ENCODE data around the gene RNF43.

The RNF43 gene

DNA sequence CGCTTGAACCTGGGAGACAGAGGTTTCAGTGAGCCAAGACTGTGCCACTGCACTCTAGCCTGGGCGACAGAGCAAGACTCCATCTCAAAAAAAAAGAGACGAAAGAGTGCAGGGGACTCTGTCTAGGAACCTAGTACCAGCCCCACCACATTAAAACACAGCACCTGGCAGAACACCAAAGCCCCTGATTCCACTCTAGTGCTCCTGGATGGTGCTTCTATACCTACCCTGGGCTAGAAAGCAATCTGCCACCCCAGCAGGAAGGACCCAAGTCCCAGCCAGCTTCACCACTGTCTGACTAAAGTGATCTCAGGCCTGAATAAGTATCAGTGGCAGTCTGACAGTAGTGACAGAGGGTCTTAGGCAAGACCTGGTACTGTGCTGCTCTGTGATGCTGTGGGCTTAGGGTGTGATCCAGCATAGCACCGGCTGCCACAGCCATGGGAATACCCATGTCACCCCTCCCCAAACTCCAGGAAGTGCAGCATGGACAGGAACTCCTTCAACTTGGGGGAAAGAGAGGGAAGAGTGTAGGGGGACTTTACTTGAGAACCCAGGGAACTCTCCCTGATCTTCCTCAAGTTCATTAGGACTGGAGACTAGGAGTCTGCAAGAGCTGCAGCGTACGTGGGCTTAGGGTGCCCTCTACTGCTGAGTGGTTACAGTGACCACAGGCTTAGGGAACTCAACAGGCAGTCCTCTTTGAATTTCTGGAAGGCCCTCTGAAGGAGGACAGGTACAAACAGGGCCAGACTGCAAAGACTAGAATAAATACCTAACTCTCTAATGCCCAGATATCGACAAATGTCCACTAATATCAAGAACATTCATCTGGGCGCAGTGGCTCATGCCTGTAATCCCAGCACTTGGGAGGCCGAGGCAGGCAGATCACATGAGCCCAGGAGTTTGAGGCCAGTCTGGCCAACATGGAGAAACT is 30.0 kb upstream of the RNF43 start:
- no peak for TF ChIP-seq NFIC (IDR thresholded peaks at IDR 0.05)
- TF ChIP-seq ZBTB7A (IDR thresholded peaks at IDR 0.05; ENCODE audit: low read depth) = no peak
- TF ChIP-seq, protein P1, sequence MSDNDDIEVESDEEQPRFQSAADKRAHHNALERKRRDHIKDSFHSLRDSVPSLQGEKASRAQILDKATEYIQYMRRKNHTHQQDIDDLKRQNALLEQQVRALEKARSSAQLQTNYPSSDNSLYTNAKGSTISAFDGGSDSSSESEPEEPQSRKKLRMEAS (IDR thresholded peaks at IDR 0.05) = no peak
- peak; percentile 99 for TF ChIP-seq RAD21 (IDR thresholded peaks at IDR 0.05; ENCODE audit: low read depth)
- TF ChIP-seq EP300 (IDR thresholded peaks at IDR 0.05; ENCODE audit: borderline replicate concordance) = no peak
- no peak for TF ChIP-seq TEAD4 (IDR thresholded peaks at IDR 0.05)

DNA sequence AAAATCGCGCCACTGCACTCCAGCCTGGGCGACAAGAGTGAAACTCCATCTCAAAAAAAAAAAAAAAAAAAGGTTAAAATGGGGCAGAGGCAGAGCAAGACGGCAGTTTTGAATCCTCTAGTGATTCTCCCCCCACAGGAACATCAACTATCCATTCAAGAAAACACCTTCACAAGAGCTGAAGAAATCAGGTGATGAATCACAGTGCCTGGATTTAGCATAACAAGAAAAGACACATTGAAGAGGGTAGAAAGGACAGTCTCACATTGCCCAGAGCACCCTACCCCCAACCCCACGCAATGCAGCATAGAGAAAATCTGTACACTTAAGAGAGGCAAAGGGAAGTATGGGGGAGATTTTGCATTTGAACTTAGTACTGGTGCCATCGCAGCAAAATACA is 28.8 kb upstream of the RNF43 start:
- TF ChIP-seq CEBPB (IDR thresholded peaks at IDR 0.05) (no peak), TAF1 (IDR thresholded peaks at IDR 0.05; ENCODE audit: low read depth) (no peak), EP300 (IDR thresholded peaks at IDR 0.05; ENCODE audit: borderline replicate concordance) (no peak), TEAD4 (IDR thresholded peaks at IDR 0.05) (no peak), ZBTB7A (IDR thresholded peaks at IDR 0.05; ENCODE audit: low read depth) (no peak)

DNA sequence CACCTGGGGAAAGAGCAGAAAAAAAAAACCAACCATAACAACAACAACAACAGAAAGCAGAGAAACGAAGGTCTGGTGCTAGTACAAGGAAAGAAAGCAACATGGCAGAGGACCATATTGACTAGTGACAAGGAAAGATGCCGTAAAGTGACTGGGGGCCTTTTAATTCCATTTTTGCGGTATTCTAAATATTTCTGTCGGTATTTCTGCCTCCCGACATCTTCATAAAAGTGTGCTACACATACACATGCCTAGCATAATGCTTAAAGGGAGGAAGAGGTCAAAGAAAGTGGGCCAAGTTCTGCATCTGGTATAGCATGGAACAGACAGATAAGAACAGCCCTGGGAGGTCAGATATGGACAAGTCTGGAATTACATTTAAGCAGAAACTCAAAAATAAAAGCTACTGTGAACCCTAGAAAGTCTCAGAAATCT is 19.5 kb upstream of the RNF43 start:
- TF ChIP-seq NFIC (IDR thresholded peaks at IDR 0.05) = no peak

DNA sequence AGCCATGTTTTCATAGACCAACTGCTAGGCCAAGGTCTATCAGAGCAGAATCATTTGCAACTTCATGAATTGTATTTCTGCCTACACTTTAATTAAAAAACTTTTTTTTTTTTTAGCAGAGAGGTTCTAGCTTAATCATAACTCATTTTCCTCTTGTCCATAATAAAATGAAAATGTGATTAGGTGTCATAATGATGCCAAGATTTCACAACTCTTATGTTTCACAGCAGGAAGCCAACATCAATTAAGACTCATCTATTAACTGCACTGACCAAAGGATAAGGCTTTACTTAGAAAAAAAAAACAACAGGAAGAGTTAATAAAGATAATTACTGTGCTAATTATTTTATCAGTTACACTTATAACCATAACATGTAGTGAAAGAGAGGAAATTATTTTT is 18.9 kb upstream of the RNF43 start:
- TF ChIP-seq FOXM1 (IDR thresholded peaks at IDR 0.05; ENCODE audit: borderline replicate concordance, low read depth) = no peak
- TF ChIP-seq RAD21 (IDR thresholded peaks at IDR 0.05; ENCODE audit: low read depth) = no peak
- no peak for TF ChIP-seq EP300 (IDR thresholded peaks at IDR 0.05; ENCODE audit: borderline replicate concordance)
- TF ChIP-seq CREB1 (IDR thresholded peaks at IDR 0.05; ENCODE audit: low read depth) = no peak
- no peak for TF ChIP-seq ZBTB7A (IDR thresholded peaks at IDR 0.05; ENCODE audit: low read depth)
- TF ChIP-seq, protein P1 (IDR thresholded peaks at IDR 0.05) = no peak
- TF ChIP-seq, protein P2, sequence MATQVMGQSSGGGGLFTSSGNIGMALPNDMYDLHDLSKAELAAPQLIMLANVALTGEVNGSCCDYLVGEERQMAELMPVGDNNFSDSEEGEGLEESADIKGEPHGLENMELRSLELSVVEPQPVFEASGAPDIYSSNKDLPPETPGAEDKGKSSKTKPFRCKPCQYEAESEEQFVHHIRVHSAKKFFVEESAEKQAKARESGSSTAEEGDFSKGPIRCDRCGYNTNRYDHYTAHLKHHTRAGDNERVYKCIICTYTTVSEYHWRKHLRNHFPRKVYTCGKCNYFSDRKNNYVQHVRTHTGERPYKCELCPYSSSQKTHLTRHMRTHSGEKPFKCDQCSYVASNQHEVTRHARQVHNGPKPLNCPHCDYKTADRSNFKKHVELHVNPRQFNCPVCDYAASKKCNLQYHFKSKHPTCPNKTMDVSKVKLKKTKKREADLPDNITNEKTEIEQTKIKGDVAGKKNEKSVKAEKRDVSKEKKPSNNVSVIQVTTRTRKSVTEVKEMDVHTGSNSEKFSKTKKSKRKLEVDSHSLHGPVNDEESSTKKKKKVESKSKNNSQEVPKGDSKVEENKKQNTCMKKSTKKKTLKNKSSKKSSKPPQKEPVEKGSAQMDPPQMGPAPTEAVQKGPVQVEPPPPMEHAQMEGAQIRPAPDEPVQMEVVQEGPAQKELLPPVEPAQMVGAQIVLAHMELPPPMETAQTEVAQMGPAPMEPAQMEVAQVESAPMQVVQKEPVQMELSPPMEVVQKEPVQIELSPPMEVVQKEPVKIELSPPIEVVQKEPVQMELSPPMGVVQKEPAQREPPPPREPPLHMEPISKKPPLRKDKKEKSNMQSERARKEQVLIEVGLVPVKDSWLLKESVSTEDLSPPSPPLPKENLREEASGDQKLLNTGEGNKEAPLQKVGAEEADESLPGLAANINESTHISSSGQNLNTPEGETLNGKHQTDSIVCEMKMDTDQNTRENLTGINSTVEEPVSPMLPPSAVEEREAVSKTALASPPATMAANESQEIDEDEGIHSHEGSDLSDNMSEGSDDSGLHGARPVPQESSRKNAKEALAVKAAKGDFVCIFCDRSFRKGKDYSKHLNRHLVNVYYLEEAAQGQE (IDR thresholded peaks at IDR 0.05; ENCODE audit: low read depth) = no peak
- TF ChIP-seq TEAD4 (IDR thresholded peaks at IDR 0.05) = no peak
- no peak for TF ChIP-seq NFIC (IDR thresholded peaks at IDR 0.05)
- TF ChIP-seq YY1 (IDR thresholded peaks at IDR 0.05; ENCODE audit: low read depth) = no peak
- TF ChIP-seq TAF1 (IDR thresholded peaks at IDR 0.05; ENCODE audit: low read depth) = no peak
- TF ChIP-seq, protein P3, sequence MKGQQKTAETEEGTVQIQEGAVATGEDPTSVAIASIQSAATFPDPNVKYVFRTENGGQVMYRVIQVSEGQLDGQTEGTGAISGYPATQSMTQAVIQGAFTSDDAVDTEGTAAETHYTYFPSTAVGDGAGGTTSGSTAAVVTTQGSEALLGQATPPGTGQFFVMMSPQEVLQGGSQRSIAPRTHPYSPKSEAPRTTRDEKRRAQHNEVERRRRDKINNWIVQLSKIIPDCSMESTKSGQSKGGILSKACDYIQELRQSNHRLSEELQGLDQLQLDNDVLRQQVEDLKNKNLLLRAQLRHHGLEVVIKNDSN (IDR thresholded peaks at IDR 0.05) = no peak
- no peak for TF ChIP-seq TCF12 (IDR thresholded peaks at IDR 0.05; ENCODE audit: low read depth)

DNA sequence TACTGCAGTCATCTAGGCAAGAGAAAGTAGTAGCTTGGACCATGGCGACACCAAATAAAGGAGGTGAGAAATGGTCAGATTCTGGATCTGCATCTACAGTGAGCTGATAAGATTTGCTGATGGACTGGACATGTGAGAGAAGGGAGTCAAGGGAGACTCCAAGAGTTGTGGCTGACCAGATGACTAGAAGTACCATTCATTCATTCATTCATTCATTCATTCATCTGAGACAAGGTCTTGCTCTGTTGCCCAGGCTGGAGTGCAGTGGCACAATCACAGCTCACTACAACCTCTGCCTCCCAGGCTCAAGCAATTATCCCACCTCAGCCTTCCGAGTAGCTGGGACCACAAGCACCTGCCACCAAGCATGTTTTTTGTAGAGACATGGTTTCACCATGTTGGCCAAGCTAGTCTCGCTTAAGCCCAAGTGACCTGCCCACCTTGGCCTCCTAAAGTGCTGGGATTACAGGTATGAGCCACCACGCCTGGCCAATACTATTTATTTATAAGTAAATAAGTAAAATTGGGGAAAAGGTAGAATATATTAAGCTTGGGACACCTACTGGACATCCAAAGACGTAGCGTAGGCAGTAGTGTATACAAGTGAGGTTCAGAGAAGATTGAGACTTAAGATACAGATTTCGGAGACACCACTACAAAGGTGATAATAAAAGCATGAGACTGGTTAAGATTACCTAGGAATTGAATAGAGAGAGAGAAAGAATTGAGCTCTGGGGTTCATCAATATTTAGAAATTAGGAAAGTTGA is 15.7 kb upstream of the RNF43 start:
- peak; percentile 20 for TF ChIP-seq RAD21 (IDR thresholded peaks at IDR 0.05; ENCODE audit: low read depth)
- TF ChIP-seq, protein P1 (IDR thresholded peaks at IDR 0.05) = no peak
- TF ChIP-seq, protein P3 (IDR thresholded peaks at IDR 0.05) = no peak
- no peak for TF ChIP-seq TAF1 (IDR thresholded peaks at IDR 0.05; ENCODE audit: low read depth)
- TF ChIP-seq, protein P2 (IDR thresholded peaks at IDR 0.05; ENCODE audit: low read depth) = no peak

DNA sequence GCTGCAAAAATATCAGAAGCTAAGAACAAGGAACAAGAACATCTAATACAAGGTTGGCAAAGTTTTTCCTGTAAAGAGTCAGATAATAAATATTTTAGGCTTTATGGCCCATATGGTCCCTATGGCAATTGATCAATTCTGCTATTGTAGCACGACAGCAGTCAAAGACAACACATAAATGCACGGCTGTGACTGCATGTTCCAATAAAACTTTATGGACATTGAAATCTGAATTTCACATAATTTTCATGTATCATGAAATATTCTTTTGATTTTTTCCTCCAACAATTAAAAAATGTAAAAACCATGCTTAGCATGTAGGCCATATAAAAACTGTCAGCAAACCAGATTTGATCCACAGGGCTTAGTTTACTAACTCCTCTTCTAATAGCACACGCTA is 10.5 kb upstream of the RNF43 start:
- TF ChIP-seq YY1 (IDR thresholded peaks at IDR 0.05; ENCODE audit: low read depth) = no peak
- TF ChIP-seq TEAD4 (IDR thresholded peaks at IDR 0.05) = no peak
- no peak for TF ChIP-seq EGR1 (IDR thresholded peaks at IDR 0.05)
- TF ChIP-seq TAF1 (IDR thresholded peaks at IDR 0.05; ENCODE audit: low read depth) = no peak
- TF ChIP-seq, protein P1 (IDR thresholded peaks at IDR 0.05) = no peak
- no peak for TF ChIP-seq TCF12 (IDR thresholded peaks at IDR 0.05; ENCODE audit: low read depth)
- TF ChIP-seq, protein P3 (IDR thresholded peaks at IDR 0.05) = no peak
- no peak for TF ChIP-seq RAD21 (IDR thresholded peaks at IDR 0.05; ENCODE audit: low read depth)
- no peak for TF ChIP-seq CREB1 (IDR thresholded peaks at IDR 0.05; ENCODE audit: low read depth)
- no peak for TF ChIP-seq EP300 (IDR thresholded peaks at IDR 0.05; ENCODE audit: borderline replicate concordance)
- TF ChIP-seq CEBPB (IDR thresholded peaks at IDR 0.05) = no peak
- TF ChIP-seq, protein P2 (IDR thresholded peaks at IDR 0.05; ENCODE audit: low read depth) = no peak
- TF ChIP-seq ZBTB7A (IDR thresholded peaks at IDR 0.05; ENCODE audit: low read depth) = no peak
- TF ChIP-seq NFIC (IDR thresholded peaks at IDR 0.05) = no peak
- TF ChIP-seq FOXM1 (IDR thresholded peaks at IDR 0.05; ENCODE audit: borderline replicate concordance, low read depth) = no peak
